Measurements from ENCODE around the gene SLC25A41.
"Not testable (repeated sequence)": the region's sequence is repeated elsewhere in the genome, so short reads cannot be mapped to it uniquely, and the experiment has no call there.

Gene SLC25A41

GRCh38 chr19:6412447-6413091 lies 21.0 kb downstream of the SLC25A41 start:
- H3K4me3 ChIP-seq (ENCODE audit: low read depth, low read length), result no peak overlapping the region
- TF ChIP-seq, protein P1, sequence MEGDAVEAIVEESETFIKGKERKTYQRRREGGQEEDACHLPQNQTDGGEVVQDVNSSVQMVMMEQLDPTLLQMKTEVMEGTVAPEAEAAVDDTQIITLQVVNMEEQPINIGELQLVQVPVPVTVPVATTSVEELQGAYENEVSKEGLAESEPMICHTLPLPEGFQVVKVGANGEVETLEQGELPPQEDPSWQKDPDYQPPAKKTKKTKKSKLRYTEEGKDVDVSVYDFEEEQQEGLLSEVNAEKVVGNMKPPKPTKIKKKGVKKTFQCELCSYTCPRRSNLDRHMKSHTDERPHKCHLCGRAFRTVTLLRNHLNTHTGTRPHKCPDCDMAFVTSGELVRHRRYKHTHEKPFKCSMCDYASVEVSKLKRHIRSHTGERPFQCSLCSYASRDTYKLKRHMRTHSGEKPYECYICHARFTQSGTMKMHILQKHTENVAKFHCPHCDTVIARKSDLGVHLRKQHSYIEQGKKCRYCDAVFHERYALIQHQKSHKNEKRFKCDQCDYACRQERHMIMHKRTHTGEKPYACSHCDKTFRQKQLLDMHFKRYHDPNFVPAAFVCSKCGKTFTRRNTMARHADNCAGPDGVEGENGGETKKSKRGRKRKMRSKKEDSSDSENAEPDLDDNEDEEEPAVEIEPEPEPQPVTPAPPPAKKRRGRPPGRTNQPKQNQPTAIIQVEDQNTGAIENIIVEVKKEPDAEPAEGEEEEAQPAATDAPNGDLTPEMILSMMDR (IDR thresholded peaks at IDR 0.05; ENCODE audit: low read depth, low read length), result peak; percentile 54

- TF ChIP-seq, protein P1 (IDR thresholded peaks at IDR 0.05; ENCODE audit: low read depth, low read length), result no peak
- no peak overlapping the region for H3K4me3 ChIP-seq (ENCODE audit: low read depth, low read length)
Observed at GRCh38 chr19:6412061-6412446, 21.5 kb downstream of the SLC25A41 start.

GRCh38 chr19:6409346-6409745 lies 24.2 kb downstream of the SLC25A41 start:
- TF ChIP-seq, protein P1 (IDR thresholded peaks at IDR 0.05; ENCODE audit: low read depth, low read length), result no peak
- H3K4me3 ChIP-seq (ENCODE audit: low read depth, low read length), result no peak overlapping the region

DNA sequence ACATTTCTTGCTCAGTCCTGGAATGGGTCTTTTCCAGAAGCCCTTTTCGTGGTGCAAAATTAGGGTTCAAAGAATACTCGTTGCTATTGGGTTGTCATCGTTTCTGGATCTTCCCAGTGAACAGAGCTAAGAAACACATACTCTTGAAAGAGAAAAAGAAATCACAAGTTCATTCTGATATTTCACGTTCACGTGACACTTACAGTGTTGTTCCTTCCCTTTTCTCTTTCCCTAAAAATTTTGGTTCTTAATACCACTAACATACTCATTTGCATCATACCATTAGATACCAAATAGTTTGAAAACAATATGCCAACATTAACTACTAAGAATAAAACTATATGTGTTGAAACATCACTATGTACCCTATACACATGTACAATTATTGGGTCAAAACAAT lies 27.2 kb downstream of the SLC25A41 start:
- TF ChIP-seq, protein P1 (IDR thresholded peaks at IDR 0.05; ENCODE audit: low read depth, low read length), result no peak

GRCh38 chr19:6402837-6403608 lies 30.5 kb downstream of the SLC25A41 start:
- TF ChIP-seq, protein P1 (IDR thresholded peaks at IDR 0.05; ENCODE audit: low read depth, low read length), result no peak
- H3K4me3 ChIP-seq (ENCODE audit: low read depth, low read length), result no peak overlapping the region

More for the DNA sequence above, 27.2 kb downstream of the SLC25A41 start:
- no peak overlapping the region for H3K4me3 ChIP-seq (ENCODE audit: low read depth, low read length)

- H3K4me3 ChIP-seq (ENCODE audit: low read depth, low read length), result no peak overlapping the region
- TF ChIP-seq, protein P1 (IDR thresholded peaks at IDR 0.05; ENCODE audit: low read depth, low read length), result no peak
Observed at GRCh38 chr19:6402058-6402457, 31.5 kb downstream of the SLC25A41 start.

DNA sequence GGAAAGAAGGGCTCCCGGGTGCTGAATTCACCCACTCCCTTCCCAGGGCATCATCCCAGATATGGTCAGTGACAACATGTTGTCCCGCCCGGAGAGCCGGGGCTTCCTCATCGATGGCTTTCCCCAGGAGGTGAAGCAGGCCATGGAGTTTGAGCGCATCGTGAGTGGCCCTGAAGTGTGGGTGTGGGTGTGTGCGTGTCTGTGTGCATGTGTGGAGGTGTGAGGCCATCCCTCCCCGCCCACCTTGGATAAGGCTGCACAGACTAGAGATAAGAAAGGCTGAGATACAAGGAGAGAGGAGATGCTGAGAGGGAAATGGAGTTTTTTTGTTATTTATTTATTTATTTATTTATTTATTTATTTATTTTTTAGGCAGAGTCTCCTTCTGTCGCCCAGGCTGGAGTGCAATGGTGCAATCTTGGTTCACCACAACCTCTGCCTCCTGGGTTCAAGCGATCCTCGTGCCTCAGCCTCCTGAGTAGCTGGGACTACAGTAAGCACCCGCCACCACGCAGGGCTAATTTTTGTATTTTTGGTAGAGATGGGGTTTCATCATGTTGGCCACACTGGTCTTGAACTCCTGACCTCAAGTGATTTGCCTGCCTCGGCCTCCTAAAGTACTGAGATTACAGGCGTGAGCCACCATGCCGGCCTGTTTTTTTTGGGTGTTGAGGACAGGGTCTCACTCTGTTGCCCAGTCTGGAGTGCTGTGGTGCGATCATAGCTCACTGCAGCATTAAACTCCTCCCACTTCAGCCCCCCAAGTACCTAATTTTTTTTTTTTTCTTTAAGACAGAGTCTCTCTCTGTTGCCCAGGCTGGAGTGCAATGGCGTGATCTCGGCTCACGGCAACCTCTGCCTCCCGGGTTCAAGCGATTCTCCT lies 33.3 kb downstream of the SLC25A41 start:
- H3K4me3 ChIP-seq (ENCODE audit: low read depth, low read length), result not testable (repeated sequence)
